CMK (cell line): ENCODE results near the gene KMT2C.
"Not testable (repeated sequence)": the region's sequence is repeated elsewhere in the genome, so short reads cannot be mapped to it uniquely, and the experiment has no call there.

Experiments
- DNase-seq: peaks from one replicate; pipeline ENCODE4 v3.0.0-alpha.2; 2010; ENCODE audit warnings: low read depth

Gene KMT2C

DNA sequence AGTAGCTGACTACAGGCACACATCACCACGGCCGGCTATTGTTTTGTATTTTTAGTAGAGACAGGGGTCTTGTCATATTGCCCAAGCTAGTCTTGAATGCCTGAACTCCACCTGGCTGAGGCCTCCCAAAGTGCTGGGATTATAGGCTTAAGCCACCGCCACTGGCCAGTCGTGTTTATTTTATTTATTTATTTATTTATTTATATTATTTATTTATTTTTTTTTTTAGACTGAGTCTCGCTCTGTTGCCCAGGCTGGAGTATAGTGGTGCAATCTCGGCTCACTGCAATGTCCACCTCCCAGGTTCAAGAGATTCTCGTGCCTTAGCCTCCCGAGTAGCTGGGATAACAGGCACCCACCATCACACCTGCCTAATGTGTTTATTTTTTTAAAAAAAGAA is 6.0 kb upstream of the KMT2C start:
- DNase-seq = not testable (repeated sequence)

DNA sequence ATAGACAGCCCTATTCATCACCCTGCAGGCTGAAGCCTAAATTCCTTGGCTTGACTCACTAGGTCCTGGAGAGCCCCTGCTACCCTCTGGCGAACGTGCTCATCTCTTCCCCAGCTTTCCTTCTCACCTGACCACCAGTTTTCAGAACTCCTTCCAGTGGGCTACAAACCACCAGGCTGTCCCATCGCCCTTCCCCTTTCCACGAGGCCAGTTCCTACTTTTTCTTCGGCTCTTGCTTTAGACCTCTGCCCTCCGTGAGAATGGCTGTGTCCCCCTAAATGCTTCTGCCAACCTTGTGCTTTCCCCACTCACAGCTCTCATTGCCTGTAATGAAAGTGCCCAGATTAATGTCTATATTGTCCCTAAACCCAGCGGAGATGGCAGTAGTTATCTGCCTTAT is 5.4 kb upstream of the KMT2C start:
- not testable (repeated sequence) for DNase-seq

DNA sequence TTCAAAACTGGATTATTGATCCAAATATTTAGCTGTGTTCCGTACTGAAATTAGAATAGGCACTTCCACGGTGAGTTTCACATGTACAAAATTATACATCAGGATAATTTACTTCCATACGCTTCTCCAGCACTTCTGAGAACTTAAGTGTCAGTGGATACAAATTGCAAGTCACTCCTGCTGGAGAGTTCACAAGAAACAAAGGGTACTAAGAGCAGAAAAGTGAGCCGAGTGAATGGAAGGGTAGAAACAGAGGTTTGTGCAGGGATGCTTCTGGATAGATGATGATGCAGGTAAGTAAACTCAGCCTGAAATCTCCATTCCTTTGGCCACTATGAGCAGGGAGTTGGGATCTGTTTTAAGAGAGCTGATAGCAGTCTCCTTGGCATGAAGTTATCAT is 2.2 kb upstream of the KMT2C start:
- DNase-seq = not testable (repeated sequence)

DNA sequence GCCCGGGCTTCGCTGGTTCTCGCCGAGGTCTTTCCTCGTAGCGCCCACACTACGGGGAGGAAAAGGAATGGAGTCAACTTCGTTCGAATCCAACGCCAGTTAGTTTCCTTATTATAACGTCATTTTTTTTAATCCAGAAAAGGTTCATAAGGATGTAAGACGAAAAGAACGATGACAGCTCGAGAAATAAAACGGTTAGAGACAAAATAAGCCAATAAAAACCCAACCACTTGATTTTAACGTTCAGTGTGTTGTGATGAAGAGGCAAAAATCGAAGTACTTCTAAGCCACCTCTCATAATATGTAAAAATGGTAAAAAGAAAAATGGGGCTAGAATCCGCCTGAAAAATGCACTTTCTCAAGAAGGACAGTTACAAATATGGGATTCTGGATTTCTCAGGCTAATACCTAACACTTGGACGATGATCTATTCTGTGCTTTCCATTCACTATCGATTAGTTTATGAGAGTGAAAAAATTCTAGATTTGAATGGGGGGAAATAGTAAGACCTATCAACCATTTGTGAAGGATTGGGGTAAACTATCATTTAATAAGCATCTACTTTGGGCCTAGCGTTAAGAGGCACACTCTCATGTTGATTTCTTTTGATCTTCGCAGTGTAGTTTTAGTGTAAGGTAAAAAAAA is 1.2 kb upstream of the KMT2C start:
- DNase-seq = not testable (repeated sequence)

DNA sequence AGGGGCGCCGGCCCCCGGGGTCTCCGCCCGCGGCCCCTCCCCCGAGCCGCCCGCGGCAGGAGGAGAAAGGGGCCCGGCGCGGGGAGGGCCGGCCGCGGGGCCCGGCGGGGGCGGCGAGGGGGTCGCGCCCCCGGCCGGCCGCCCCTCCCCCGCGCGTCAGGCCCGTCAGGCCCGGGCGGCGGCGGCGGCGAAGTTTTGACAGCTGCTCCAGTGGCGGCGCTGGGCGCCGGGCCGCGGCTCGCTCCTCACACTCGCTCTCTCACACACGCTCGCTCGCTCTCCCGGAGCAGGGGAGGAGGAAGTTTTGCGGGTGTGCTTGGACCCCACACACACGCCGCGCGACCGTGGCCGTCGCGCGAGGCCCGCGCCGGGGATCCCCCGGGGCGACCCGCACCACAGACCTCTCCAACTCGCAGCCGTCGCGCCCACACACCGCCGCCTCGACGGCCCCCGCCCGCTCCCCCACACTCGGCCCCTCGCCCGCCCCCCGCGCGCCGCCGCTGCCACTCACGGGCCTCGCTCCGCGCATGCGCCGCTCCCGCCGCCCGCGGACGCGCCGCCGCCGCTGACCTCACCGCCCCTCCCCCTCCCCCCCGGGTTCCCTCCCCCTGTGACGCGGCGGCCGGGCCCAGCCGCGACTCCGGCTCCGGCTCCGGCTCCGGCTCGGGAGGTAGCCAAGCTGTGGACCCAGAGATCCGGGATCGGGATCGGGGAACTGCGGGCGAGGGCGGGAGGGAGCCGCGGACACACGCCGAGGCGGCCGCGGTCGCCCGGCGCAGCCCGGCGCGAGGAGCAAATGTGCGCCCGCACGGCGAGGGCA is 518 bp upstream of the KMT2C start:
- peak; percentile 69 for DNase-seq

DNA sequence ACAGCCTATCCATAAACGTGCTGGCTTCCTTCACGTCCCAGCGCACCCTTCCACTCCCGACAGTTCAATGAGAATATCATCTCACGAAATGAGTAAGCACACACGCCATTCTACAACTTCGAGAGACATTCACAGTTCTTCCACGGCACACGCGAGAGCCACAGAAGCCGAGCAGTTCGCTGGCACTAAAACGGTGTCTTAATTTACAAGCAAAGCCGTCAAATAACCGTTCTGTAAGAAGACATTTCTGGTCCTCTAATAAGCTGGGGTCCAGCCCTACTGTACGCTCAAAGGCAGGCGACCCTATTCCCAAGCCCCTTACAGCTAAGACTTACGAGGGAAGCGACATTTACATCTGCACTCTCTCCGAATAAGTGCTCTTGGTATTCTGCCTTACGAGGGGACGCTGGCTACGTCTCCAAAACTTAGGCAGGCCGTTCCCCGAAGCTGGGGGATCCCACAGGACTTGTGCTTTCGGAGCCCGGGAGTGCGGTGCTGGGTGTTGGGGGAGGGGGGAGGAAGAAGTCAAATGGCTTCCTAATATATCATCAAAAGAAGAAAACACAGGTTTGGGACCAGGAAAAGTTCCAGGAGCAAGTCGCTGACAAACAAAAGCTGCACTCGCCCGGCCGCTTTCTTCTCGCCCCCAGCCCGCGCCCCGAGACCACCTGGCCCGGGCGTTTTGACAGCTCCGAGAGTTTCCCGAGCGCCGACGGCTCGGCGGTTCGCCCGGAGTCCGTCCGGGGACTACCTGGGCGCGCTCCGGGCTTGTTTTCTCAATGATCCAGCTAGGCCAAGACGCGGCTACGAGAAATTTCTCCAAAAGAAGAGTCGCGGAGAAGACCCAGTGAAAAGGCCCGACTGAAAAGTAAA is 1.1 kb downstream of the KMT2C start:
- not testable (repeated sequence) for DNase-seq

DNA sequence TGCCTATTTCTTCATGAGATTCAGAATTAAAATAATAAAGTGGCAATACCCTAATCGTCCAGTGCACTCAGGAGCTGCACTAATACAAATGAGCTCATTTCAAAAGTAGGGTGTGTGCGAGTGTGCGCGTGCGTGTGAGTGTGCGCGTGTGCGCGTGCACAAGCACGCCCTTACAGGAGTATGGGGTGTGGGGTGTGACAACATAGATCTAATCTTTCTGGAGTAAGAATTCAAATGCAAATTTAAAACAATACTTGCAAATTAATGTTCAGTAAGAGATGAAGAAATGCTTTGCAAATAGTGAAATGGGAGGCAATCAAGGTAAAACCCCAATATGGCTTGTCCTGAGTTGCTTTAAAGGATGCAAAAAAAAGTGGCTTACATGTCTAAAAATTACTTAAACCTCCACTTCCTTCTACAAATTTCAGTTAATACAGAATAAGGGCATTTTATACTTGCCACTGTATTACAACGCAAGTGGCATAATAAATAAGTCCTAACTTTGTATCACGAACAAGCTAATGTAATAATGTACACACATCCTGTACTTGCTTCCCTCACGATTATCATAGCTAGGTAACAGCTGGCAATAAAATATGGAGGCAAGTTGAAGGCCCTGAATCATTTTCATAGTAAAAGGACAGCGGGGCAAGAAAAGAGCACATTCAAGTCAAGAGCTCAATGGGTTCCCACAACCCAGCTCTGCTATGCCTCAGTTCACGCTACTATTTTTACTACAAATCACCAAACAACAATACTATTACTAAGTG is 1.9 kb downstream of the KMT2C start:
- not testable (repeated sequence) for DNase-seq

DNA sequence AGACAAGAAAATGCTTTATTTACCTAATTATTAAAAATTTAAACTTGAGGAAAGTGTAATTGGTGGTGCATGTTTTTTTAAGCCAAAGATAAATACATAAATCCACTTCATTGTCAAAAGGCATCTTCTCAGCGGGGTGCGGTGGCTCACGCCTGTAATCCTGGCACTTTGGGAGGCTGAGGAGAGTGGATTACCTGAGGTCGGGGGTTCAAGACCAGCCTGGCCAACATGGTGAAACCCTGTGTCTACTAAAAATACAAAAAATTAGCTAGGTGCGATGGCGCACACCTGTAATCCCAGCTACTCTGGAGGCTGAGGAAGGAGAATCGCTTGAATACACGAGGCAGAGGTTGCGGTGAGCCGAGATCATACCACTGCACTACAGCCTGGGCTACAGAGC is 3.1 kb downstream of the KMT2C start:
- not testable (repeated sequence) for DNase-seq

DNA sequence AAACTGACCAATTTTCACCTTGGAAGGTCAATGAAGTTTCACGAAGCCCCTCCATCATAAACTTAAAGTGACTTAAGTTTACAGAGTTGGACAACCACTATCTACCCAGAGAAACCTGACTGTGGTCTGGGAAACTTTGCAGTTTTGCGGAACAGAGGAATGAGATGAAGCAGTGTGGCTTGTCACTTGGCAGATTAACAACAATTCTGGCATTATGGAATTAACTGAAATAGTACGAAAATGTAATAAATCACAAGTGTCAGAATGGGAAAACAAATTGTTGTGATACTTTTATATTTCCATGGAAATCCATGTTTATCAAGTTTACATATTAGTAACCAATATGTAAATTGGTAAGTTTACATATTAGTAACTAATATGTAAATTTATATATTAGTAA is 4.9 kb downstream of the KMT2C start:
- DNase-seq = no peak

DNA sequence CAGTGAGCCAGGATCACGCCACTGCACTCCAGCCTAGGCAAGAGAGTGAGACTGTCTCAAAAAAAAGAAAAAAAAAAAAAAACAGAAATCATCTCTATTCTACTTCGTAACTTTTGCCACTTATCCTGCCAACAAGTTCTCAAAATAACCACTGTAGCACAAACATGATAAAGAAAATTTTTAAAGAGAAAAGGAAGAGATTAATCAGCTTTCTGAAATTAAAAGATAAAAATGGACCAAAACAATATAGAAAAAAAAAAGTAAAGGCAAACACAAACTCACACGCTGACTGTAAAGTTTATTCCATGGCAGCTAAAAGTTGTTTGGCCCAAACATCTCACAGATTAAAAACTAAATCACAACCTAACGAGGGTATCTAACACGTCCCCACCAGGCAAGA is 5.7 kb downstream of the KMT2C start:
- not testable (repeated sequence) for DNase-seq

DNA sequence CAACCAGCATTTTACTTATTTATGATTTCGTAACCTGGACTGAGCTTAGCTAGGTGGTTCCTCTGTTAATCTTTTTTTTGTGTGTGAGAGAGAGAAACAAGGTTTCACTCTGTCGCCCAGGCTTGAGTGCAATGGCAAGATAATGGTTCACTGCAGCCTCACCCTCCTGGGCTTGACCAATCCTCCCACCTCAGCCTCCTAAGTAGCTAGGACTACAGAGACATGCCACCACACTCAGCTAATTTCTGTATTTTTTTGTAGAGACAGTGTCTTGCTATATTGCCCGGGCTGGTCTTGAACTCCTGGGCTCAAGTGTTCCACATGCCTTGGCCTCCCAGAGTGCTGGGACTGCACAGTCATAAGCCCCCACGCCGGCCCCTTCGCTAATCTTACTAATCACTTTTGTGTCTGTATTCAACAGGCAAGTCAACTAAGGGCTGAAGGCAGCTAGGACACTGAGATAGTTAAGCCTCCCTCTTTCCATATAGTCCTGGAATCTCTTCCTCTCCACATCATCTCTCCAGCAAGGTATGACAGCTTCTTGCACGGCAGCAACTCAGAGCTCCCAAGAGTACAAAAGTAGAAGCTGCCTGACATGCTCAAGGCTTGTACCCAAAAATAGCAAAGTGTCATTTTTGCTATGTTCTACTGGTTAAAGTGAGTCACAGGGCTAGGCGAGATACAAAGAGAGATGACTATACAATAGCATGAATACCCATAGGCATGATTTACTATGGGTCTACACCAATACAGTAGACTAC is 11.3 kb downstream of the KMT2C start:
- DNase-seq = no peak

DNA sequence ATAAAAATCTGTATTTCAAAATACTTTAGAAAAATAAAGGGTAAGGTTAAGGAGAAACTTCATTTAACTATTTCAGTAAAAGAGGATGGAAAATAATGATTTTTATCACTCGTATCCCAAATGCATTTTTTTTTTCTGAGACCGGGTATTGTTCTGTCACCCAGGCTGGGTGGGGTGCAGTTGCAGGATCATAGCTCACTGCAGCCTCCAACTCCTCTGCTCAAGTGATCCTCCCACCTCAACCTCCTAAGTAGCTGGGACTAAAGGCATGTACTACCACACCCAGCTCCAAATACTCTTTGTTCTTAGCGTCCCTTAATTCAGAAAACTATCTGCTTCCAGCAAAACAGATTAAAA is 11.8 kb downstream of the KMT2C start:
- DNase-seq = no peak

DNA sequence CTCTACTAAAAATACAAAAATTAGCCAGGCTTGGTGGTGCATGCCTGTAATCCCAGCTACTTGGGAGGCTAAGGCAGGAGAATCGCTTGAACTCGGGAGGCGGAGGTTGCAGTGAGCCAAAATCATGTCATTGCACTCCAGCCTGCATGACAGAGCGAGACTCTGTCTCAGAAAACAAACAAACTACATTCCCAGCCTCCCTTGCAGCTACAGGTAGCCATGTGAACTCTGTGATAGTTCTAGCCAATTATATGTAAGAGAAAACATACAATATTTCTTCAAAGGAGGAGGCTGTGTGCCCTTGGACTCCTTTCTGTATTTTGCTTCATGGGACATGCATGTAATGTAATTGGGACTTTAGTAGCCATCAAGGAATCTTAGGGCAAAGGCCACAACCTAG is 12.6 kb downstream of the KMT2C start:
- DNase-seq = not testable (repeated sequence)

DNA sequence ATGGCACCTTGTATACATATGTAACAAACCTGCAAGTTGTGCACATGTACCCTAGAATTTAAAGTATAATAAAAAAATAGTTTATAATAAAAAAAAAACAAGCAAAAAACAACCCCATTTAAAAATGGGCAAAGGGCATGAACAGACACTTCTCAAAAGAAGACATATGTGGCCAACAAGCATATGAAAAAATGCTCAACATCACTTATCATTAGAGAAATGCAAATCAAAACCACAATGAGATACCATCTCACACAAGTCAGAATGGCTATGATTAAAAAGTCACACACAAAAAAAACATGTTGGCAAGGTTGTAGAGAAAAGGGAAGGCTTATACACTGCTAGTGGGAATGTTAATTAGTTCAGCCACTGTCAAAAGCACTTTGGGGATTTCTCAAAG is 14.9 kb downstream of the KMT2C start:
- DNase-seq = not testable (repeated sequence)

DNA sequence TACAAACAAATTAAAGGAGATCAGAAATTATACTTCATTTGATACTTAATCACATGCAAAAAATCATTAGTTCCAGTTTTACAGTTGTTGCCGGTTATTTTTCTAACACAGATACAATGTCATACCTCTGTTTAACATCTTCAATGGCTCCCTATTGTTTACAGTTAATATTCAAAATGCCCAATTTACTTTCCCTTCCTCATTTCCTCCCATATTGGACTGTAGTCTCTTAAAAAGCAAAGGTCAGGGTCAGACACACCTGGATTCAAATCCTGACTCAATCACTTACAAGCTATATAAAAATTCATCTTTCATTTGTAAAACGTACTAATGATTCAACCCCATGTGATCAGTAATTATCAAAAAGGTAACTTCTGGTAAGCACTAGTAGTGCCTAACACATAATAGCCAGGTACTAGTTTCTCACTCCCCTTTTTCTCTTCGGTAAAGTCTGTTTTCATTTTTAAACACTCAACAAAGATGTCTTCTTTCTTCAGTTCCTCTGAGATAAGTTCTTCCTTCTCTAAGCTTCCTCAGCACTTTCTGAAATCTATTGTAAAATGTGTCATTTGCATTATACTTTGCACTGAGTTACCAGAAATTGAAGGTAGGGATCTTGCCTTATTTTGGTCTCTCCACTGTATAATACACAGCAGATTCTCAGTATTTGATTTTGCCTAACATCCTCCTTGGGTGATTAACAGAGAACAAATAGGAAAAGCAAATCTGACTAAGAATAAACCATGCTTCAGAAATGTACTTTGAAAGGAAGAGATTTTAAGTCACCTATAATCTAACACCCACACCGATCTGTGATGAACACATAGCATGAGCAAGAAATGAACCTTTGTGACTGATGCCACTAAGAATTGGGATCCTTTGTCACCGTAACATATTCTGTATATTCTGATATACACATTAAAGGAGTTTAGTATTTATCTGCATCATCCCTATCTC is 16.1 kb downstream of the KMT2C start:
- no peak for DNase-seq

DNA sequence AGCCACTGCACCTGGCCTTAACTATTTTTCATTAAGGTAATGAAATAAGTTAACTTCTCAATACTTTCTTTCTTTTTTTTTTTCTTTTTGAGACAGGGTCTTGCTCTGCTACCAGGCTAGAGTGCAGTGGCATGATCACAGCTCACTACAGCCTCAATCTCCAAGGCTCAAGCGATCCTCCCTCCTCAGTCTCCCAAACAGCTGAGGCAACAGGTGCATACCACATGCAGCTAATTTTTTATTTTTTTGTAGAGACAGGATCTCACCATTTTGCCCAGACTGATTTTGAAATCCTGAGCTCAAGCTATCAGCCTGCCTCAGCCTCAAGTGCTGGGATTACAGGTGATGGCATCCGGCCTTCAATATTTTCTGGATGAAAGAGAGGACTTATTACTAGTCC is 21.0 kb downstream of the KMT2C start:
- no peak for DNase-seq

DNA sequence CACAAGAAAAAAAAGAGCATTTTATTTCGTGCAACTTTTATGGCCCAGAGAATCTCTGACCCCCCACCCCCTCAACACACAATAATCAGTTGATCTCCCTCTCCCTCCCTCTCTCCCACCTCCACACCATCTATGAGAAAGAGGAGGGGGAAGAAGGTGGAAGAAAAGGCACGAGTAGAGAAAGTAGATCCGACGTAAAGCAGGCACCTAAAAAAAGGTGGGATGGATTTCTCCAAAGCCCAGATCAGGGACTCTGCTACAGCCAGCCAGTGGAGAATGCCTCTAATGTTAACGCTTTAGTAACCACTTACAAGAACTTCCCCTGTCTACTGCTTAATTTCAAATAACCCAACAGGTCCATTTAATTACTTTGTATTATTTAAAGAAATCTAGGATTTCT is 24.4 kb downstream of the KMT2C start:
- no peak for DNase-seq

DNA sequence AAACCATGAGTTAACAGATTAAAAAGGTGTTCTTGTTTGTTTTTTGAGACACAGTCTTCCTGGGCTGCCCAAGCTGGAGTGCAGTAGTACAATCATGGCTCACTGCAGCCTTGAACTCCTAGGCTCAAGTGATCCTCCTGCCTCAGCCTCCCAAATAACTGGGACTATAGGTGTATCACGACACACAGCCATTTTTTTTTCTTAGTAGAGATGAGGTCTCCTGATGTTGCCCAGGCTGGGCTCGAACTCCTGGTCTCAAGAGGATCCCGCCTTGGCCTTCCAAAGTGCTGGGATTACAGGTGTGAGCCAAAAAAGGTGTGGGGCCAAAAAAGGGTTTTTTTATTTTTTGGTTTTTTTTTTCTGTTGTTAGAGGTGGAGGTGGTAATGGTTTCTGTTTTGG is 29.3 kb downstream of the KMT2C start:
- DNase-seq = no peak

DNA sequence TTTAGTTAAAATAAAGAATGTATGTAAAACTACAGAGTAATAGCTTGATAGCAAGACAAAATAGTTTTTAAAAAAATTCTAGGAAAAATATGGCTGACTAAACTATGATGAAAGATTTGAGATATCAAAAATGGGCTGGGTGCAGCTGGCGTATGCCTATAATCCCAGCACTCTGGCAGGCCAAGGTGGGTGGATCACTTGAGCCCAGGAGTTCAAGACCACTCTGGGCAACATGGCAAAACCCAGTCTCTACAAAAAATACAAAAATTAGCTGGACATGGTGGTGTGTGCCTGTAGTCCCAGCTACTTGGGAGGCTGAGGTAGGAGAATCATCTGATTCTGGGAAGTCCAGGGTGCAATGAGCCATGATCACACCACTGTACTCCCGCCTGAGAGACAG is 29.8 kb downstream of the KMT2C start:
- DNase-seq = not testable (repeated sequence)

DNA sequence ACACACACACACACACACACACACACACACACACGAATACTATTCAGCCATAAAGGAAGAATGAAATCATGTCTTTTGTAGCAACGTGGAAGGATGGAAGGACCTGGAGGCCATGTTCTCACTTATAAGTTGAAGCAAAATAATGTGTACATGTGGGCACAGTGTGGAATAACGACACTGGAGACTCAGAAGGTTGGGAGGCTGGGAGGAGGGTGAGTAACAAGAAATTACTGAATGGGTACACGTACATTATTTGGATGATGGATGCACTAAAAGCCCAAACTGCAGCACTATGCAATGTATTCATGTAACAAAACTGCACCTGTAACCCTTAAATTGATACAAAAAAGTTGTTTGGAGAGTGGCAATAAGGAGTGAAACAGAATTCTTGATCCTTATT is 32.1 kb downstream of the KMT2C start:
- DNase-seq = no peak
